H9 (cell line): ENCODE data around the gene CD2. TPM values are rescaled to one million over a fixed set of nuclear protein-coding genes. Genes with fewer than 3 reads are reported as not detected.

ENCODE experiments used
- DNase-seq: peaks from one replicate; pipeline ENCODE4 v3.0.0-alpha.2; 2017
- H2AFZ ChIP-seq: one replicate; pipeline ENCODE4 v1.6.1; 2013; ENCODE audit warnings: mild to moderate bottlenecking, low read length, control low read depth, moderate library complexity
- H2AK5ac ChIP-seq: 2 replicates; pipeline ENCODE4 v1.6.1; 2013; ENCODE audit warnings: low read length, control low read depth, mixed read lengths; ENCODE audit not compliant: insufficient read length
- H2BK120ac ChIP-seq: one replicate; pipeline ENCODE4 v1.6.1; 2013; ENCODE audit warnings: low read depth, mild to moderate bottlenecking, low read length, control low read depth, inconsistent platforms; ENCODE audit not compliant: poor library complexity, severe bottlenecking
- H2BK12ac ChIP-seq: 2 replicates; pipeline ENCODE4 v1.6.1; 2013; ENCODE audit warnings: low read length, control low read depth, mixed read lengths, low read depth; ENCODE audit not compliant: insufficient read length
- H2BK15ac ChIP-seq: 2 replicates; pipeline ENCODE4 v1.6.1; 2013; ENCODE audit warnings: low read depth, low read length, control low read depth
- H2BK20ac ChIP-seq: one replicate; pipeline ENCODE4 v1.6.1; 2013; ENCODE audit warnings: low read depth, mild to moderate bottlenecking, low read length, control low read depth, inconsistent platforms; ENCODE audit not compliant: poor library complexity, severe bottlenecking
- H2BK5ac ChIP-seq: 2 replicates; pipeline ENCODE4 v1.6.1; 2013; ENCODE audit warnings: low read length, control low read depth, mixed read lengths; ENCODE audit not compliant: insufficient read length
- H3K14ac ChIP-seq: 2 replicates; pipeline ENCODE4 v1.6.1; 2013; ENCODE audit warnings: low read length, control low read depth; ENCODE audit not compliant: insufficient read depth
- H3K18ac ChIP-seq: 2 replicates; pipeline ENCODE4 v1.6.1; 2013; ENCODE audit warnings: low read depth, mild to moderate bottlenecking, mixed read lengths, low read length, control low read depth; ENCODE audit not compliant: insufficient read length
- H3K23ac ChIP-seq: 2 replicates; pipeline ENCODE4 v1.6.1; 2013; ENCODE audit warnings: low read length, control low read depth, mixed read lengths, low read depth; ENCODE audit not compliant: insufficient read length
- H3K23me2 ChIP-seq: 2 replicates; pipeline ENCODE4 v1.6.1; 2013; ENCODE audit warnings: low read depth, mild to moderate bottlenecking, mixed read lengths, low read length, control low read depth; ENCODE audit not compliant: insufficient read length, poor library complexity, severe bottlenecking
- H3K27ac ChIP-seq: 2 replicates; pipeline ENCODE4 v1.5.1; 2013; ENCODE audit warnings: low read length, control low read depth, mixed read lengths, low read depth; ENCODE audit not compliant: insufficient read length
- H3K27me3 ChIP-seq: 2 replicates; pipeline ENCODE4 v1.6.1; 2013; ENCODE audit warnings: low read length, control low read depth, inconsistent platforms; ENCODE audit not compliant: insufficient read depth
- H3K4ac ChIP-seq: 2 replicates; pipeline ENCODE4 v1.6.1; 2013; ENCODE audit warnings: low read depth, mild to moderate bottlenecking, control low read depth, inconsistent platforms, low read length, moderate library complexity
- H3K4me1 ChIP-seq: 2 replicates; pipeline ENCODE4 v1.6.1; 2013; ENCODE audit warnings: low read length, control low read depth, inconsistent platforms; ENCODE audit not compliant: insufficient read depth
- H3K4me2 ChIP-seq: 2 replicates; pipeline ENCODE4 v1.6.1; 2013; ENCODE audit warnings: low read length, control low read depth, mixed read lengths; ENCODE audit not compliant: insufficient read length, insufficient read depth
- H3K56ac ChIP-seq: 2 replicates; pipeline ENCODE4 v1.6.1; 2013; ENCODE audit warnings: low read depth, mild to moderate bottlenecking, mixed read lengths, low read length, control low read depth; ENCODE audit not compliant: insufficient read length
- H3K79me1 ChIP-seq: 2 replicates; pipeline ENCODE4 v1.6.1; 2013; ENCODE audit warnings: low read depth, mild to moderate bottlenecking, moderate library complexity, low read length, control low read depth, inconsistent platforms; ENCODE audit not compliant: insufficient read depth, poor library complexity, severe bottlenecking
- H3K79me2 ChIP-seq: 2 replicates; pipeline ENCODE4 v1.6.1; 2013; ENCODE audit warnings: low read length, control low read depth, inconsistent platforms; ENCODE audit not compliant: insufficient read depth
- H3K9ac ChIP-seq: 2 replicates; pipeline ENCODE4 v1.6.1; 2013; ENCODE audit warnings: low read length, control low read depth, mixed read lengths; ENCODE audit not compliant: insufficient read length; ENCODE audit errors: extremely low read depth
- H3K9me3 ChIP-seq: one replicate; pipeline ENCODE4 v1.6.1; 2013; ENCODE audit warnings: low read depth, low read length, inconsistent platforms; ENCODE audit not compliant: control insufficient read depth
- H3T11ph ChIP-seq: one replicate; pipeline ENCODE4 v1.6.1; 2013; ENCODE audit warnings: mild to moderate bottlenecking, low read length, control low read depth, inconsistent platforms
- H4K20me1 ChIP-seq: one replicate; pipeline ENCODE4 v1.6.1; 2013; ENCODE audit not compliant: control insufficient read depth, insufficient read length, insufficient read depth
- H4K5ac ChIP-seq: 2 replicates; pipeline ENCODE4 v1.6.1; 2013; ENCODE audit warnings: low read depth, mild to moderate bottlenecking, mixed read lengths, low read length, control low read depth; ENCODE audit not compliant: insufficient read length
- H4K8ac ChIP-seq: replicated peaks from 2 replicates; pipeline ENCODE4 v1.6.1; 2013; ENCODE audit warnings: low read length, control low read depth, mixed read lengths, low read depth; ENCODE audit not compliant: insufficient read length
- H4K91ac ChIP-seq: 2 replicates; pipeline ENCODE4 v1.6.1; 2013; ENCODE audit warnings: low read depth, mild to moderate bottlenecking, moderate library complexity, mixed read lengths, low read length, control low read depth; ENCODE audit not compliant: insufficient read length
- H3K27ac Mint-ChIP-seq, 3 experiments: 2 replicates in 2 of 3; 3 replicates in 1 of 3; pipeline ENCODE4 v1.8.0; 2020 to 2021; ENCODE audit warnings: mixed read lengths in 3 of 3, mild to moderate bottlenecking in 1 of 3, moderate library complexity in 1 of 3
- H3K27me3 Mint-ChIP-seq: 2 replicates; pipeline ENCODE4 v1.8.0; 2021; ENCODE audit warnings: low read depth, mild to moderate bottlenecking, moderate library complexity, mixed read lengths
- H3K36me3 Mint-ChIP-seq, 3 experiments: 2 replicates in 2 of 3; 3 replicates in 1 of 3; pipeline ENCODE4 v1.8.0; 2020 to 2021; ENCODE audit warnings: low read depth in 3 of 3, mixed read lengths in 3 of 3; ENCODE audit not compliant: insufficient read depth in 1 of 3
- H3K4me1 Mint-ChIP-seq, 2 experiments: 2 replicates each; pipeline ENCODE4 v1.8.0; 2020; ENCODE audit warnings: mixed read lengths in 2 of 2
- H3K4me3 Mint-ChIP-seq, 2 experiments: 2 replicates in 1 of 2; 3 replicates in 1 of 2; pipeline ENCODE4 v1.8.0; 2020 to 2021; ENCODE audit warnings: mild to moderate bottlenecking in 2 of 2, mixed read lengths in 2 of 2, moderate library complexity in 1 of 2
- H3K9me3 Mint-ChIP-seq, 2 experiments: 2 replicates in 1 of 2; 3 replicates in 1 of 2; pipeline ENCODE4 v1.8.0; 2020; ENCODE audit warnings: mild to moderate bottlenecking in 2 of 2, mixed read lengths in 2 of 2, moderate library complexity in 1 of 2
- WGBS: extraction: QIAGEN DNeasy Blood & Tissue Kit; methylation state at CpG from one replicate; pipeline ENCODE4 v1.1.7; 2013; ENCODE audit warnings: missing lambda C conversion rate, low lambda C conversion rate, mixed read lengths; ENCODE audit not compliant: insufficient read length; ENCODE audit errors: extremely low coverage; 5-methylcytosine and 5-hydroxymethylcytosine counted together
- total RNA-seq: library from RNA; stranded (reverse); gene quantifications from 2 replicates; pipeline ENCODE4 v1.2.1, GENCODE V29; 2021
- TF ChIP-seq, protein P1 (sequence below): fragments of 200-600 bp; sonication (generic); conservative IDR thresholded peaks from 3 replicates; pipeline ENCODE4 v1.8.0; 2021; ENCODE audit warnings: antibody characterized with exemption, mild to moderate bottlenecking

Gene CD2
- total RNA-seq, 1 experiment from 2014 or later, result not detected

DNA sequence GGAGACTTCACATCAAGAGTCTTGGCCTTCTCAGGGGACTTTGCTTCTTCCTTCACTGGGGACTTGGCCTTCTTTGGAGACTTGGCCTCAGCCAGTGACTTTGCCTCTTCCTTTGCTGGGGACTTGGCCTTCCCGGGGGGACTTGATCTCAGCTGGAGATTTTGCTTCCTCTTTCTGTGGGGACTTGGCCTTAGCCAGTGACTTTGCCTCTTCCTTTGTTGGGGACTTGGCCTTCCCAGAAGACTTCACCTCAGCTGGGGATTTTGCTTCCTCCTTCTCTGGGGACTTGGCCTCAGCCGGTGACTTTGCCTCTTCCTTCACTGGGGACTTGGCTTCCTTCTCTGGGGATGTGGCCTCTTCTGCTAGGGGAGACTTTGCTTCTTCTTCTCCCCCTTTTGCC is 13.5 kb upstream of the CD2 start:
- DNase-seq, result no peak
- Histone ChIP-seq H3K56ac (no peak overlapping the region), H3K4me2 (no peak overlapping the region), H4K8ac (no peak overlapping the region), H3K9ac (no peak overlapping the region), H3K14ac (no peak overlapping the region), H3K27me3 (no peaks in the 10 kb centered on the region), H3T11ph (no peak overlapping the region), H4K20me1 (no peaks in the 10 kb centered on the region), H2BK20ac (no peak overlapping the region), H3K18ac (no peak overlapping the region), H3K4me1 (no peaks in the 10 kb centered on the region), H4K91ac (no peak overlapping the region), H3K27ac (no peak overlapping the region), H2AK5ac (no peak overlapping the region), H2BK15ac (no peak overlapping the region), H2BK12ac (no peak overlapping the region), H2BK120ac (no peak overlapping the region), H3K9me3 (peaks cover 16% of the 10 kb centered on the region), H2AFZ (no peak overlapping the region), H3K23me2 (no peaks in the 10 kb centered on the region), H3K4ac (no peak overlapping the region), H3K79me2 (no peaks in the 10 kb centered on the region), H3K23ac (no peak overlapping the region), H2BK5ac (no peak overlapping the region), H3K79me1 (no peaks in the 10 kb centered on the region), H4K5ac (no peak overlapping the region)
- Mint-ChIP-seq H3K4me1 (no peaks in the 10 kb centered on the region; a peak in 1 of 4 replicates), H3K27ac (no peak overlapping the region; a peak in 1 of 7 replicates), H3K4me3 (no peak overlapping the region), H3K36me3 (peaks cover 18 to 22% (median 20%) of the 10 kb centered on the region in 3 experiments), H3K9me3 (peaks cover 30 to 31% of the 10 kb centered on the region in 2 experiments), H3K27me3 (peaks cover 8% of the 10 kb centered on the region)
- TF ChIP-seq, protein P1, sequence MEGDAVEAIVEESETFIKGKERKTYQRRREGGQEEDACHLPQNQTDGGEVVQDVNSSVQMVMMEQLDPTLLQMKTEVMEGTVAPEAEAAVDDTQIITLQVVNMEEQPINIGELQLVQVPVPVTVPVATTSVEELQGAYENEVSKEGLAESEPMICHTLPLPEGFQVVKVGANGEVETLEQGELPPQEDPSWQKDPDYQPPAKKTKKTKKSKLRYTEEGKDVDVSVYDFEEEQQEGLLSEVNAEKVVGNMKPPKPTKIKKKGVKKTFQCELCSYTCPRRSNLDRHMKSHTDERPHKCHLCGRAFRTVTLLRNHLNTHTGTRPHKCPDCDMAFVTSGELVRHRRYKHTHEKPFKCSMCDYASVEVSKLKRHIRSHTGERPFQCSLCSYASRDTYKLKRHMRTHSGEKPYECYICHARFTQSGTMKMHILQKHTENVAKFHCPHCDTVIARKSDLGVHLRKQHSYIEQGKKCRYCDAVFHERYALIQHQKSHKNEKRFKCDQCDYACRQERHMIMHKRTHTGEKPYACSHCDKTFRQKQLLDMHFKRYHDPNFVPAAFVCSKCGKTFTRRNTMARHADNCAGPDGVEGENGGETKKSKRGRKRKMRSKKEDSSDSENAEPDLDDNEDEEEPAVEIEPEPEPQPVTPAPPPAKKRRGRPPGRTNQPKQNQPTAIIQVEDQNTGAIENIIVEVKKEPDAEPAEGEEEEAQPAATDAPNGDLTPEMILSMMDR, result no peak
- WGBS, result no CpG with 5 or more reads among the region's 2 CpGs
